Measurements from ENCODE around the gene RASA1. TPM values are rescaled to one million over a fixed set of nuclear protein-coding genes. Genes with fewer than 3 reads are reported as not detected.

Gene RASA1
- total and polyA plus RNA-seq, 11 donors, result 5.7 to 21.9 (median 17.6) TPM

GRCh38 chr5:87347272-87347671 is 79.6 kb downstream of the RASA1 start:
- ATAC-seq, result no peak

DNA sequence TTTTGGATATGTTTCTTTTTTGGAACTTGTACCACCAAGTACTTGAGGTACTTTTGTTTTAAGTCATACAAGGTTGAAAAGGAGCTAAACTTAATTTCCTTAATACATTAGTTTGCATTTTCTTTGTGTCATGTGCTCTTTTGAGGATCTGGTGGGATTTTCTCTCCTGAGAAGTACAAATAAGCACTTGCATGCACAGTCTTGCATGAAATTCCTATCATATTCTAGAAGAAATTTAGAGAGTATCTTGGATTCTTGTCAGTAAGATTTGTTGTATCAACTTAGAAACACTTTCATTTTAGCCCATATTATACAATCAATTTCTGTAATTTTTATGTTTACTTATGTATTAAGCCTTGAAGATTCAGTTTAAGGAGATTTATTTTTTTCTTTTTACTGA is 80.2 kb downstream of the RASA1 start:
- H3K27ac ChIP-seq, result no peak overlapping the region
- TF ChIP-seq, protein P1, sequence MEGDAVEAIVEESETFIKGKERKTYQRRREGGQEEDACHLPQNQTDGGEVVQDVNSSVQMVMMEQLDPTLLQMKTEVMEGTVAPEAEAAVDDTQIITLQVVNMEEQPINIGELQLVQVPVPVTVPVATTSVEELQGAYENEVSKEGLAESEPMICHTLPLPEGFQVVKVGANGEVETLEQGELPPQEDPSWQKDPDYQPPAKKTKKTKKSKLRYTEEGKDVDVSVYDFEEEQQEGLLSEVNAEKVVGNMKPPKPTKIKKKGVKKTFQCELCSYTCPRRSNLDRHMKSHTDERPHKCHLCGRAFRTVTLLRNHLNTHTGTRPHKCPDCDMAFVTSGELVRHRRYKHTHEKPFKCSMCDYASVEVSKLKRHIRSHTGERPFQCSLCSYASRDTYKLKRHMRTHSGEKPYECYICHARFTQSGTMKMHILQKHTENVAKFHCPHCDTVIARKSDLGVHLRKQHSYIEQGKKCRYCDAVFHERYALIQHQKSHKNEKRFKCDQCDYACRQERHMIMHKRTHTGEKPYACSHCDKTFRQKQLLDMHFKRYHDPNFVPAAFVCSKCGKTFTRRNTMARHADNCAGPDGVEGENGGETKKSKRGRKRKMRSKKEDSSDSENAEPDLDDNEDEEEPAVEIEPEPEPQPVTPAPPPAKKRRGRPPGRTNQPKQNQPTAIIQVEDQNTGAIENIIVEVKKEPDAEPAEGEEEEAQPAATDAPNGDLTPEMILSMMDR (IDR thresholded peaks at IDR 0.05), result no peak
- TF ChIP-seq POLR2A (IDR thresholded peaks at IDR 0.05), result no peak
- H3K27me3 ChIP-seq, result no peaks in the 10 kb centered on the region
- peaks cover 0 to 4% (median 0%) of the 10 kb centered on the region in 12 donors for H3K9me3 ChIP-seq
- DNase-seq (no peak), ATAC-seq (no peak)
- H3K4me3 ChIP-seq, result no peak overlapping the region
- peaks cover 0 to 71% (median 38%) of the 10 kb centered on the region in 9 donors for H3K36me3 ChIP-seq
- intact Hi-C loops (cut with DNase I), result no loop called here
- no peaks in the 10 kb centered on the region for H3K4me1 ChIP-seq

More at GRCh38 chr5:87347272-87347671, 79.6 kb downstream of the RASA1 start:
- H3K4me1 ChIP-seq, result no peaks in the 10 kb centered on the region
- intact Hi-C loops (cut with DNase I), result no loop called here
- no peak overlapping the region for H3K4me3 ChIP-seq
- H3K27ac ChIP-seq, result no peak overlapping the region
- peaks cover 0 to 4% (median 0%) of the 10 kb centered on the region in 12 donors for H3K9me3 ChIP-seq
- no peak for TF ChIP-seq POLR2A (IDR thresholded peaks at IDR 0.05)
- TF ChIP-seq, protein P1 (IDR thresholded peaks at IDR 0.05), result no peak
- no peak for DNase-seq
- H3K36me3 ChIP-seq, result peaks cover 0 to 76% (median 43%) of the 10 kb centered on the region in 9 donors
- 91 to 97% (median 92%) methylated on average over 1 of the region's 1 CpG for WGBS, 4 donors
- H3K27me3 ChIP-seq, result no peaks in the 10 kb centered on the region

GRCh38 chr5:87354496-87354895 is 86.8 kb downstream of the RASA1 start:
- H3K36me3 ChIP-seq, result peaks cover 0 to 84% (median 50%) of the 10 kb centered on the region in 9 donors
- H3K4me3 ChIP-seq, result no peak overlapping the region
- DNase-seq, result no peak
- intact Hi-C loops (cut with DNase I), result no loop called here
- H3K9me3 ChIP-seq, result no peaks in the 10 kb centered on the region
- TF ChIP-seq POLR2A (IDR thresholded peaks at IDR 0.05), result no peak
- TF ChIP-seq, protein P1 (IDR thresholded peaks at IDR 0.05), result no peak
- ATAC-seq, result no peak
- no peaks in the 10 kb centered on the region for H3K27me3 ChIP-seq
- WGBS, 4 donors, result 95 to 100% (median 99%) methylated on average over 1 of the region's 1 CpG
- H3K4me1 ChIP-seq, result no peaks in the 10 kb centered on the region
- no peak overlapping the region for H3K27ac ChIP-seq

DNA sequence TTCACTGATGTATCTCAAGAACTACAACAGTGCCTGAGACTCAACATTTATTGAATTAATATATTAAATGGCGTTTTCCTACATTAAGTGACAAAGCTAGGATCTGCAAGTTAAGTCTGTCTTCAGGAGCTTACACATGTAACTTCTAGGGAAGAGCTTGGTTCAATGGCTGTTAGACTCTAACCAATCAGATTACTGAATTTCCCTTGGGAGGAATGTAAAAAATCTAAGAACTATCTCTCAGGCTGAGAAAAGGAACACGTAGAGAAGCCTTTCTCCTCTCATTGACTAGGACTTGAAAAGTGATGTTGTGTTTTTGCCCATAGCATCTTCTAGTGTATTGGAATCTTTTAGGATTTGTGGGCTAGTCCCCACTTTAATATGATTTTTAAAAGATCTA is 91.4 kb downstream of the RASA1 start:
- no peaks in the 10 kb centered on the region for H3K9me3 ChIP-seq
- peaks cover 0 to 8% (median 0%) of the 10 kb centered on the region in 12 donors for H3K4me1 ChIP-seq
- ATAC-seq, result no peak
- intact Hi-C loops (cut with DNase I), result no loop called here
- WGBS, 4 donors, result 85 to 98% (median 87%) methylated on average over 2 of the region's 2 CpGs
- DNase-seq, result no peak
- H3K27me3 ChIP-seq, result no peaks in the 10 kb centered on the region
- H3K4me3 ChIP-seq, result no peak overlapping the region
- H3K36me3 ChIP-seq, result peaks cover 0 to 90% (median 44%) of the 10 kb centered on the region in 9 donors
- TF ChIP-seq, protein P1 (IDR thresholded peaks at IDR 0.05), result no peak
- no peak for TF ChIP-seq POLR2A (IDR thresholded peaks at IDR 0.05)
- H3K27ac ChIP-seq, result no peak overlapping the region
